ENCODE measurements around the gene TVP23C. TPM values are rescaled to one million over a fixed set of nuclear protein-coding genes. Genes with fewer than 3 reads are reported as not detected.

TVP23C gene
- total RNA-seq, 1 donor from 2014 or later: 8.0 TPM

DNA sequence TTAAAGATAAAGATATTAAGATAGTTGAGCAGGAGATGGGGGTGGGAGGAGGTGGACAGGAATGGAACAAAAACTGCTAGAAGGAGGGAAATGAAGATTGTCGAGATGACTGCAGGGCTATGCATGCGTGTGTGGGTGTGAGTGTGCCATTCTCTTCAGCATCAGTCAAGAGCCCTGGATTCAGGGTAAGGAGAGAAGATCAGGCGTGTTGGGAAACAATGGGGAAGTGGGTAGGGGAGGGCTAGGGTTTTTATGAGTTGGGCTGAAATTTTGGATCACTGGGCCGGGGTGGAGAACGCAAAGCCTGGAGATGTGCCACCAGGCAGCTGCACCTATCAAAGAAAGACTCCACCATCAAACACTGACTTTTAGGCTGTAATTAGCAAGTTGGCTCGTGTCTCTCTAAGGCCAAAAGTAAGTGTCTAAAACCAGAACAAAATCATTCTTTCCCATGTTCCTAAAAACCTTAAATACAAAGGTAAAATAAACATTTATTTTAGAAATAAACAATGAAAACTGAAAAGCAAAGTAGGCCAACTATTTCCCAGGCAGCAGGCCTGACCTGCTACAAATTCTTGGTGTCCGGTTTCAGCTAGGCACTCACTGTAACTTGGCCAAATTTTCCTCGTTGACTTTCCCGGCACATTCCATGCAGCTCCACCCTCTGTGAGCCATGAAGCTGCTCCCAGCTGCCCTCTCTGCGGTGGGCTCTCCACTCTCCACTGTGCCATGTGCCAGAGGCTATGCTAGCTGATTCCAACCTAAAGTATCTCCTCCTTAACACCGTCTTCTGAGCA is 100.1 kb downstream of the TVP23C start:
- ATAC-seq: peak; percentile 26

DNA sequence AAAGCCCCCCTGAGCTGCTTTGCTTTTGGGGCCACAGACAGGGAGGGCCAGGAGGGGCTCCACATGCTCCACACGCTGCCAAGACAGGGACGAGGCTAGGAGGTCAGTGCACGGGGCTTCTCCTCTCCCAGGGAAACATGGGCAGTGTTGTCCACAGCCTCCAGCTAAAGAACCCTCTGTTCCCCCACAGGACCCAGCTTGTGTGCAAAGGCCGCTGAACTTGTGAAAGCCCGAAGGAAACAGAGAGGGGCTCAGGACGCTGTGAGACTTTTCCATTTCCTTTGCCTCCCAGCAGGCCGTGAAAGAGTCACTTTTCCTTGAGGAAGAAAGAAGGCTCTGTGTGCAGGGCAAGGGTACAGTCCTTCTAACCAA is 105.6 kb downstream of the TVP23C start:
- no peak for ATAC-seq

DNA sequence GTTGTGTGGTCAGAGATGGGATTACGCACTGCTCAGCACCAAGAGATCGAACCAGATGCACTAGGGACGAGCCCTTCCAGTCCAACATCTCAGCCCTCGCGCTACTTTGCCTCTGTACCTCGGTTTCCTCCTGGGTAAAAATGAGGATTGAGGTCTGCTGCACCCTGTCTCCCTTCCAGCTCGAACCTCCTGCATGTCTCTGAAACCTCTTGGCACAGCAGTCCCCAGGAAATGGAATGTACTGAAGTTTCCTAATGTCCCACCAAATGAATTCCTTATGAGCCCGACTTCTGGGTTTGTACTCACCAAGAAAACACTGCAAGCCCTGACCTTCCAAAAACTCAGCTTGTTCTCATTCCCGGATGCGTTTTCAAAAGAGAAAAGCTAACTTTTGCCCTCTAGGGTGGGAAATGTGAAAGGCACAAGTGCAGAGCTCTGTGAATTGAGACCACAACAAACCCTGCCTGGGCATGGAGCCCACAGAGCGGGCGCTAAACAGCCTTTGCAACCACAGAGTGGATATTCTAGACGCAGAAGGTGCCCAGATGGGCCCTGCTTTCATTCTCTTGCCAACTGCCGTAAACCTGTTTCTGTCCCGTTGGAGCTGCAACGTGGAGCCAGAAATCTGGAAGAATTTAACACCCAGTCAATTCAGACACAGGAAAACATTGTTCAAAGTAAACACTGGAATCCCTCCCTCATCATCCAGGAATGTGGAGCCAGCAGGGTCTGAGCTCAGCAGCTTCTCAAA is 106.1 kb downstream of the TVP23C start:
- no peak for ATAC-seq

DNA sequence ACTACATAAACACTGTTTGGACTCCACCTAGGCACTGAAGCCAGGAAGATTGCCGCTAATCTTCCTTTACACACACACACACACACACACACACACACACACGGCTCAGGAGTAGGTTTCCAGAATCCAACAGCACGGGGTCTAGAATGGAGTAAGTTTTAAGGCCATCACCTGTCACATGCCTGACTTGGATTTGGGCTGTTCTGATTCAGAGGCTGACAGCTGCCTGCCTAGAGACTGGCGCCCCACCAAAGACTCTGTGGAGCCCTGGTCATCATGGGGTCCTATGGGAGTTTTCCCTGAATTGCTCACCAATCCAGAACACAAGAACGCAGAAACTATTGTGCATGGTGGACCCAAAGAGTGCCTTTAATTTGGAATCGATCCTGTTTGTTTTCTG is 106.8 kb downstream of the TVP23C start:
- no peak for ATAC-seq

- ATAC-seq: no peak
Measured at GRCh38 chr17:15454346-15454745, 108.9 kb downstream of the TVP23C start.

- no peak for ATAC-seq
Measured at GRCh38 chr17:15453782-15454181, 109.5 kb downstream of the TVP23C start.

GRCh38 chr17:15453246-15453645 is 110.0 kb downstream of the TVP23C start:
- no peak for ATAC-seq

GRCh38 chr17:15452746-15453145 is 110.5 kb downstream of the TVP23C start:
- no peak for ATAC-seq

Other genes starting within 250 kb of the TVP23C start
- gene TEKT3, start 221.9 kb downstream of the TVP23C start, total RNA-seq: not detected
- 4.7 TPM for gene CDRT4, start 95.9 kb downstream of the TVP23C start, total RNA-seq
- gene FBXW10B, start 56.2 kb upstream of the TVP23C start, total RNA-seq: 8.0 TPM
- gene TRIM16, start 120.8 kb upstream of the TVP23C start, total RNA-seq: 145 TPM
- gene ZNF286A, start 136.3 kb upstream of the TVP23C start, total RNA-seq: 10.6 TPM
- not detected for gene TBC1D26, start 168.8 kb upstream of the TVP23C start, total RNA-seq